Kidney epithelial cell (primary cell): ENCODE results near the gene EPB41L2. TPM values are rescaled to one million over a fixed set of nuclear protein-coding genes. Genes with fewer than 3 reads are reported as not detected.

ENCODE experiments used
- DNase-seq: peaks from one replicate; pipeline ENCODE4 v3.0.0-alpha.2; 2010; ENCODE audit warnings: low read depth
- H3K27me3 ChIP-seq: 2 replicates; pipeline ENCODE4 v1.6.0; 2011; ENCODE audit warnings: low read length; ENCODE audit not compliant: control insufficient read depth, insufficient read depth
- H3K36me3 ChIP-seq: 2 replicates; pipeline ENCODE4 v1.5.1; 2011; ENCODE audit warnings: low read length; ENCODE audit not compliant: control insufficient read depth, insufficient read depth
- H3K4me3 ChIP-seq: 2 replicates; pipeline ENCODE4 v1.5.1; 2011; ENCODE audit warnings: low read depth, mild to moderate bottlenecking, control low read depth, low read length
- CTCF ChIP-seq: IDR thresholded peaks from 2 replicates; pipeline ENCODE4 v1.5.1; 2011; ENCODE audit warnings: mild to moderate bottlenecking, moderate library complexity, low read length, control low read depth, inconsistent platforms; ENCODE audit not compliant: insufficient read depth, poor library complexity, severe bottlenecking
- total RNA-seq: library from RNA; depleted of rRNA; stranded (reverse); fragments of >200 nt; gene quantifications from 2 replicates; pipeline ENCODE4 v1.2.3, GENCODE V29; 2015

EPB41L2 gene
- total RNA-seq, 1 donor from 2014 or later: 48.7 TPM

GRCh38 chr6:131053546-131054240 is 9.4 kb downstream of the EPB41L2 start:
- no peaks in the 10 kb centered on the region for H3K36me3 ChIP-seq
- TF ChIP-seq CTCF: no peak
- H3K27me3 ChIP-seq: no peaks in the 10 kb centered on the region
- no peak for DNase-seq
- no peak overlapping the region for H3K4me3 ChIP-seq

GRCh38 chr6:131052181-131052580 is 10.9 kb downstream of the EPB41L2 start:
- no peaks in the 10 kb centered on the region for H3K27me3 ChIP-seq
- no peak overlapping the region for H3K4me3 ChIP-seq
- H3K36me3 ChIP-seq: no peaks in the 10 kb centered on the region
- TF ChIP-seq CTCF: no peak
- DNase-seq: no peak

- DNase-seq: no peak
- H3K27me3 ChIP-seq: no peaks in the 10 kb centered on the region
- H3K4me3 ChIP-seq: no peak overlapping the region
- TF ChIP-seq CTCF: no peak
- no peaks in the 10 kb centered on the region for H3K36me3 ChIP-seq
Measured at GRCh38 chr6:131051341-131051740, 11.7 kb downstream of the EPB41L2 start.

GRCh38 chr6:131049608-131050007 is 13.4 kb downstream of the EPB41L2 start:
- no peak for TF ChIP-seq CTCF
- H3K27me3 ChIP-seq: no peaks in the 10 kb centered on the region
- DNase-seq: no peak
- H3K4me3 ChIP-seq: no peak overlapping the region
- H3K36me3 ChIP-seq: no peaks in the 10 kb centered on the region

- TF ChIP-seq CTCF: no peak
- Histone ChIP-seq H3K27me3 (no peaks in the 10 kb centered on the region), H3K4me3 (no peak overlapping the region), H3K36me3 (no peaks in the 10 kb centered on the region)
- no peak for DNase-seq
Measured at GRCh38 chr6:131048933-131049515, 14.0 kb downstream of the EPB41L2 start.

- no peak overlapping the region for H3K4me3 ChIP-seq
- H3K36me3 ChIP-seq: no peaks in the 10 kb centered on the region
- H3K27me3 ChIP-seq: no peaks in the 10 kb centered on the region
- DNase-seq: no peak
- no peak for TF ChIP-seq CTCF
Measured at GRCh38 chr6:131048459-131048858, 14.6 kb downstream of the EPB41L2 start.
